Measurements from ENCODE around the gene PARP9. TPM values are rescaled to one million over a fixed set of nuclear protein-coding genes. Genes with fewer than 3 reads are reported as not detected.

Gene PARP9
- total RNA-seq, 1 experiment from 2014 or later = 1.8 TPM

GRCh38 chr3:122530164-122530563 lies 33.9 kb downstream of the PARP9 start (continued):
- TF ChIP-seq ZSCAN18 (CRISPR knock-in tag; IDR thresholded peaks at IDR 0.05) = no peak
- no peak for TF ChIP-seq SMAD4 (CRISPR knock-in tag; IDR thresholded peaks at IDR 0.05)
- TF ChIP-seq STAT6 (CRISPR knock-in tag; conservative IDR thresholded peaks at IDR 0.05; ENCODE audit: low read depth) = no peak
- no peak for TF ChIP-seq KAT7 (CRISPR knock-in tag; IDR thresholded peaks at IDR 0.05; ENCODE audit: borderline replicate concordance)
- TF ChIP-seq ZBTB43 (CRISPR knock-in tag; IDR thresholded peaks at IDR 0.05) = no peak
- TF ChIP-seq USF2 (CRISPR knock-in tag; IDR thresholded peaks at IDR 0.05) = no peak
- TF ChIP-seq HMGA2 (CRISPR knock-in tag; IDR thresholded peaks at IDR 0.05) = no peak
- TF ChIP-seq CBFB (CRISPR knock-in tag; IDR thresholded peaks at IDR 0.05; ENCODE audit: low read depth) = no peak
- TF ChIP-seq TP53 (CRISPR knock-in tag; IDR thresholded peaks at IDR 0.05) = no peak
- TF ChIP-seq OVOL2 (CRISPR knock-in tag; IDR thresholded peaks at IDR 0.05; ENCODE audit: borderline replicate concordance) = no peak
- TF ChIP-seq E2F1 (CRISPR knock-in tag; IDR thresholded peaks at IDR 0.05) = no peak
- no peak for TF ChIP-seq ARID4B (CRISPR knock-in tag; IDR thresholded peaks at IDR 0.05; ENCODE audit: borderline replicate concordance)

GRCh38 chr3:122523317-122523716 lies 40.8 kb downstream of the PARP9 start:
- no peaks in the 10 kb centered on the region for H3K36me3 Mint-ChIP-seq
- peaks cover 5% of the 10 kb centered on the region; the same call in 1 of the 2 replicates for H3K27me3 Mint-ChIP-seq (ENCODE audit: low read depth)
- no peak for ATAC-seq
- ChIA-PET CTCF (no interaction called here), POLR2A (interaction anchor here (0.6 kb wide), 1 partner anchor 139 kb away, joined by 3 read pairs; the partner anchor contains the start of gene FAM162A)
- no peak overlapping the region for H3K4me3 Mint-ChIP-seq
- H3K9me3 Mint-ChIP-seq = no peaks in the 10 kb centered on the region
- no peaks in the 10 kb centered on the region for H3K4me1 Mint-ChIP-seq
- no peak overlapping the region for H3K27ac Mint-ChIP-seq
- no peak for DNase-seq (ENCODE audit: low spot score)
- no peak for TF ChIP-seq ZNF532 (CRISPR knock-in tag; IDR thresholded peaks at IDR 0.05; ENCODE audit: borderline replicate concordance)
- TF ChIP-seq NFATC4 (CRISPR knock-in tag; IDR thresholded peaks at IDR 0.05) = no peak
- TF ChIP-seq ZBTB21 (CRISPR knock-in tag; IDR thresholded peaks at IDR 0.05; ENCODE audit: borderline replicate concordance) = no peak
- no peak for TF ChIP-seq ESRRA (CRISPR knock-in tag; IDR thresholded peaks at IDR 0.05; ENCODE audit: borderline replicate concordance)
- no peak for TF ChIP-seq PREB (CRISPR knock-in tag; IDR thresholded peaks at IDR 0.05; ENCODE audit: borderline replicate concordance)

Data from WTC11 (cell line).